ENCODE measurements around the gene NOP56. TPM values are rescaled to one million over a fixed set of nuclear protein-coding genes. Genes with fewer than 3 reads are reported as not detected.

The NOP56 gene
- total and polyA plus RNA-seq, 2 of the 8 experiments (the other 6 are each of a cell fraction or from before 2014, with no cell fraction given) = 391 to 677 TPM

GRCh38 chr20:2687514-2687913 is 35.1 kb downstream of the NOP56 start:
- Histone ChIP-seq H2BK5ac (ENCODE audit: low read depth, low read length) (no peak overlapping the region), H3K23ac (ENCODE audit: insufficient read length) (no peak overlapping the region), H3K27me3 (replicated peaks in 1 of 4; ENCODE audit: control insufficient read depth in 3 of 4, extremely low read depth in 1 of 4, insufficient read depth in 3 of 4, low read length in 3 of 4) (peaks cover 30 to 44% (median 41%) of the 10 kb centered on the region in 4 experiments), H3K27ac (ENCODE audit: low read depth, low read length) (no peak overlapping the region), H2BK12ac (ENCODE audit: low read depth, low read length) (no peak overlapping the region), H2BK120ac (replicated peaks; ENCODE audit: low read depth, low read length) (no peak overlapping the region), H3K9ac (replicated peaks in 1 of 4; ENCODE audit: extremely low read depth in 1 of 4, low read depth in 3 of 4, low read length in 3 of 4) (no peak overlapping the region), H3K4me3 (ENCODE audit: extremely low read depth in 1 of 4, insufficient read depth in 2 of 4, low read depth in 3 of 4, low read length in 4 of 4) (peak overlapping the region in 1 of 4 experiments; percentile 50; a peak in 1 of 8 replicates), H3K23me2 (ENCODE audit: low read depth, low read length) (no peaks in the 10 kb centered on the region; the same call in 1 of the 2 replicates), H3K4ac (replicated peaks; ENCODE audit: insufficient read length, low read depth, low read length) (no peak overlapping the region), H2AK5ac (ENCODE audit: low read depth, low read length) (no peak overlapping the region), H3K18ac (ENCODE audit: extremely low read depth, low read length) (no peak overlapping the region), H3K14ac (ENCODE audit: insufficient read length) (no peak overlapping the region), H3K79me2 (ENCODE audit: control insufficient read depth in 1 of 2, insufficient read depth in 2 of 2, low read length in 2 of 2) (no peaks in the 10 kb centered on the region), H3K36me3 (ENCODE audit: control insufficient read depth in 2 of 4, insufficient read depth in 4 of 4, low read length in 3 of 4) (no peaks in the 10 kb centered on the region), H4K5ac (ENCODE audit: insufficient read length, low read depth, low read length) (no peak overlapping the region), H3K4me2 (ENCODE audit: insufficient read depth in 1 of 2, low read depth in 2 of 2, low read length in 2 of 2) (peak overlapping the region; percentile 37 to 49; a peak in 2 of 4 replicates), H3K9me3 (ENCODE audit: insufficient read depth in 2 of 2, low read depth in 1 of 2, low read length in 1 of 2) (no peaks in the 10 kb centered on the region), H3K4me1 (replicated peaks in 1 of 4; ENCODE audit: control insufficient read depth in 3 of 4, insufficient read depth in 4 of 4, low read length in 3 of 4) (peaks cover 3 to 15% (median 6%) of the 10 kb centered on the region in 4 experiments), H3K79me1 (ENCODE audit: low read depth, low read length) (no peaks in the 10 kb centered on the region), H4K20me1 (replicated peaks in 1 of 2; ENCODE audit: control insufficient read depth in 1 of 2, insufficient read depth in 2 of 2, low read length in 2 of 2) (no peaks in the 10 kb centered on the region), H4K91ac (replicated peaks; ENCODE audit: insufficient read length, low read length) (no peak overlapping the region), H4K8ac (ENCODE audit: extremely low read depth, insufficient read depth, low read length) (no peak overlapping the region), H2BK20ac (ENCODE audit: low read length) (no peak overlapping the region), H3K56ac (replicated peaks; ENCODE audit: insufficient read length, low read depth, low read length) (no peak overlapping the region), H2BK15ac (ENCODE audit: low read length) (no peak overlapping the region), H2AFZ (ENCODE audit: low read length) (no peak overlapping the region)
- DNase-seq (ENCODE audit: low read depth in 1 of 2, low spot score in 2 of 2) = no peak
- ChIA-PET CTCF (ENCODE audit: partially characterized antibody) (interaction anchor here (0.9 to 9.2 kb wide), 25 partner anchors 10 to 168 kb away, joined by 3 to 151 read pairs (median 5); partner anchors contain the start of gene NOP56), POLR2A (ENCODE audit: partially characterized antibody) (interaction anchor here (0.8 to 1.3 kb wide), 3 partner anchors 24 to 56 kb away, joined by 3 read pairs; no protein-coding TSS in a partner anchor)
- 42% methylated on average over 6 of the region's 6 CpGs; no CpG with 5 or more reads in 1 of the 2 experiments for WGBS, 2 experiments (ENCODE audit: extremely low coverage in 1 of 2, insufficient coverage in 1 of 2, insufficient read length in 1 of 2, insufficient replicate concordance in 2 of 2, low coverage in 1 of 2, low lambda C conversion rate in 2 of 2, missing lambda C conversion rate in 1 of 2)
- TF ChIP-seq CBX8 (IDR thresholded peaks at IDR 0.05; ENCODE audit: borderline replicate concordance, low read depth, low read length) (no peak), CTCF (IDR thresholded peaks at IDR 0.05; ENCODE audit: control extremely low read depth in 1 of 3, insufficient read depth in 1 of 3, low read depth in 1 of 3, low read length in 3 of 3) (no peak), CTBP2 (IDR thresholded peaks at IDR 0.05; ENCODE audit: borderline replicate concordance, insufficient read depth, insufficient read length, low read length) (no peak), RNF2 (IDR thresholded peaks at IDR 0.05; ENCODE audit: borderline replicate concordance, low read depth, low read length, missing control alignments, poor library complexity, severe bottlenecking) (no peak)
- no peak for FAIRE-seq
